Activated CD8-positive, alpha-beta memory T cell treated with anti-CD3 and anti-CD28 coated beads, Interleukin-2, amount 50 U/mL, for 48 hours (primary cell): ENCODE data around the gene CCDC185.

Source experiments
- DNase-seq: peaks from one replicate; pipeline ENCODE4 v3.0.0-alpha.2; 2020

CCDC185 gene

GRCh38 chr1:223444411-223444810 is 51.2 kb downstream of the CCDC185 start:
- DNase-seq, result no peak
